ENCODE measurements around the gene EXTL1. TPM values are rescaled to one million over a fixed set of nuclear protein-coding genes. Genes with fewer than 3 reads are reported as not detected.

The EXTL1 gene
- total RNA-seq, 1 donor from 2014 or later: 1.8 TPM

- H3K4me1 Mint-ChIP-seq (ENCODE audit: unreplicated experiment): peaks cover 4% of the 10 kb centered on the region
- H3K27me3 Mint-ChIP-seq (ENCODE audit: unreplicated experiment): peaks cover 1% of the 10 kb centered on the region
- no peak for DNase-seq (ENCODE audit: low spot score)
- H3K4me3 Mint-ChIP-seq (ENCODE audit: unreplicated experiment): no peak overlapping the region
- no peak for TF ChIP-seq CTCF (IDR thresholded peaks at IDR 0.05; ENCODE audit: unreplicated experiment)
- no peaks in the 10 kb centered on the region for H3K36me3 Mint-ChIP-seq (ENCODE audit: low read depth, unreplicated experiment)
- H3K27ac Mint-ChIP-seq (ENCODE audit: unreplicated experiment): no peak overlapping the region
- no peaks in the 10 kb centered on the region for H3K9me3 Mint-ChIP-seq (ENCODE audit: unreplicated experiment)
Observed at GRCh38 chr1:26023826-26024225, 2.3 kb downstream of the EXTL1 start.

GRCh38 chr1:26025060-26025459, 3.5 kb downstream of the EXTL1 start:
- H3K4me1 Mint-ChIP-seq (ENCODE audit: unreplicated experiment): peaks cover 4% of the 10 kb centered on the region

GRCh38 chr1:26025517-26025916, 3.9 kb downstream of the EXTL1 start:
- Mint-ChIP-seq H3K9me3 (ENCODE audit: unreplicated experiment) (no peaks in the 10 kb centered on the region), H3K4me3 (ENCODE audit: unreplicated experiment) (no peak overlapping the region), H3K4me1 (ENCODE audit: unreplicated experiment) (peaks cover 4% of the 10 kb centered on the region), H3K27me3 (ENCODE audit: unreplicated experiment) (peaks cover 3% of the 10 kb centered on the region), H3K27ac (ENCODE audit: unreplicated experiment) (no peak overlapping the region), H3K36me3 (ENCODE audit: low read depth, unreplicated experiment) (no peaks in the 10 kb centered on the region)
- no peak for TF ChIP-seq CTCF (IDR thresholded peaks at IDR 0.05; ENCODE audit: unreplicated experiment)
- DNase-seq (ENCODE audit: low spot score): no peak

More at GRCh38 chr1:26025060-26025459, 3.5 kb downstream of the EXTL1 start:
- Mint-ChIP-seq H3K27ac (ENCODE audit: unreplicated experiment) (no peak overlapping the region), H3K4me3 (ENCODE audit: unreplicated experiment) (no peak overlapping the region), H3K27me3 (ENCODE audit: unreplicated experiment) (peaks cover 1% of the 10 kb centered on the region), H3K36me3 (ENCODE audit: low read depth, unreplicated experiment) (no peaks in the 10 kb centered on the region), H3K9me3 (ENCODE audit: unreplicated experiment) (no peaks in the 10 kb centered on the region)
- TF ChIP-seq CTCF (IDR thresholded peaks at IDR 0.05; ENCODE audit: unreplicated experiment): no peak
- no peak for DNase-seq (ENCODE audit: low spot score)

GRCh38 chr1:26027716-26028489, 6.3 kb downstream of the EXTL1 start:
- no peak for TF ChIP-seq CTCF (IDR thresholded peaks at IDR 0.05; ENCODE audit: unreplicated experiment)
- H3K9me3 Mint-ChIP-seq (ENCODE audit: unreplicated experiment): no peaks in the 10 kb centered on the region
- no peaks in the 10 kb centered on the region for H3K36me3 Mint-ChIP-seq (ENCODE audit: low read depth, unreplicated experiment)
- no peaks in the 10 kb centered on the region for H3K4me1 Mint-ChIP-seq (ENCODE audit: unreplicated experiment)
- DNase-seq (ENCODE audit: low spot score): no peak
- H3K27me3 Mint-ChIP-seq (ENCODE audit: unreplicated experiment): peaks cover 10% of the 10 kb centered on the region
- no peak overlapping the region for H3K27ac Mint-ChIP-seq (ENCODE audit: unreplicated experiment)
- H3K4me3 Mint-ChIP-seq (ENCODE audit: unreplicated experiment): no peak overlapping the region

- Mint-ChIP-seq H3K9me3 (ENCODE audit: unreplicated experiment) (no peaks in the 10 kb centered on the region), H3K36me3 (ENCODE audit: low read depth, unreplicated experiment) (no peaks in the 10 kb centered on the region), H3K4me3 (ENCODE audit: unreplicated experiment) (no peak overlapping the region), H3K4me1 (ENCODE audit: unreplicated experiment) (no peaks in the 10 kb centered on the region), H3K27ac (ENCODE audit: unreplicated experiment) (no peak overlapping the region), H3K27me3 (ENCODE audit: unreplicated experiment) (peaks cover 11% of the 10 kb centered on the region)
- no peak for TF ChIP-seq CTCF (IDR thresholded peaks at IDR 0.05; ENCODE audit: unreplicated experiment)
- DNase-seq (ENCODE audit: low spot score): no peak
Observed at GRCh38 chr1:26028490-26028980, 7.0 kb downstream of the EXTL1 start.

All from endothelial cell (in vitro differentiated cells).